UCSD-AML1 (cell line): ENCODE measurements around the gene CLCNKA.
"Not testable (repeated sequence)": the region's sequence is repeated elsewhere in the genome, so short reads cannot be mapped to it uniquely, and the experiment has no call there.

Experiments
- DNase-seq: peaks from one replicate; lab custom pipeline; 2025; ENCODE audit not compliant: unreplicated experiment; lab: John Stamatoyannopoulos, UW

CLCNKA gene

GRCh38 chr1:15997637-15998280 is 24.1 kb upstream of the CLCNKA start:
- DNase-seq = no peak

- no peak for DNase-seq
Measured at GRCh38 chr1:15998929-15999328, 22.9 kb upstream of the CLCNKA start.

DNA sequence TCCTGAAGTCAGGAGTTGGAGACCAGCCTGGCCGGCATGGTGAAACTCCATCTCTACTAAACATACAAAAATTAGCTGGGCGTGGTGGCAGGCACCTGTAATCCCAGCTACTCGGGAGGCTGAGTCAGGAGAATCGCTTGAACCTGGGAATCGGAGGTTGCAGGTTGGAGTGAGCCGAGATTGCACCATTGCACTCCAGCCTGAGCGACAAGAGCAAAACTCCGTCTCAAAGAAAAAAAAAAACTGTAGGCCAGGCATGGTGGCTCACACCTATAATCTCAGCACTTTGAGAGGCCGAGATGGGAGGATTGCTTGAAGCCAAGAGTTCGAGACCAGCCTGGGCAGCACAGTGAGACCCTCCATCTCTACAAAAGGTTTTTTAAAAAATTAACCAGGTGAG is 20.6 kb upstream of the CLCNKA start:
- DNase-seq = not testable (repeated sequence)

DNA sequence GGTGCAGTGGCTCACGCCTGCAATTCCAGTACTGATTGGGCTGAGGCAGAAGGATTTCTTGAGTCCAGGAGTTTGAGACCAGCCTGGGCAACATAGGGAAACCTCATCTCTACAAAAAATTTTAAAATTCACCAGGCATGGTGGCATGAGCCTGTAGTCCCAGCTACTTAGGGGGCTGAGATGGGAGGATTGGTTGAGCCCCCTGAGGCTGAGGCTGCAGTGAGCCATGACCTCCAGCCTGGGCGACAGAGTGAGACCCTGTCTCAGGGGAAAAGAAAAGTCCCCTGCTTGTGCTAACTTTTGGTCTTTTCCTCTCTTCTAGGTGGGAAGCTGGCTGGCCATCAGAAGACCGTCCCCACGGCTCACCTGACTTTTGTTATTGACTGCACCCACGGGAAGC is 16.2 kb upstream of the CLCNKA start:
- no peak for DNase-seq

- DNase-seq = no peak
Measured at GRCh38 chr1:16006010-16006409, 15.8 kb upstream of the CLCNKA start.

GRCh38 chr1:16006552-16007485 is 15.0 kb upstream of the CLCNKA start:
- DNase-seq = no peak

DNA sequence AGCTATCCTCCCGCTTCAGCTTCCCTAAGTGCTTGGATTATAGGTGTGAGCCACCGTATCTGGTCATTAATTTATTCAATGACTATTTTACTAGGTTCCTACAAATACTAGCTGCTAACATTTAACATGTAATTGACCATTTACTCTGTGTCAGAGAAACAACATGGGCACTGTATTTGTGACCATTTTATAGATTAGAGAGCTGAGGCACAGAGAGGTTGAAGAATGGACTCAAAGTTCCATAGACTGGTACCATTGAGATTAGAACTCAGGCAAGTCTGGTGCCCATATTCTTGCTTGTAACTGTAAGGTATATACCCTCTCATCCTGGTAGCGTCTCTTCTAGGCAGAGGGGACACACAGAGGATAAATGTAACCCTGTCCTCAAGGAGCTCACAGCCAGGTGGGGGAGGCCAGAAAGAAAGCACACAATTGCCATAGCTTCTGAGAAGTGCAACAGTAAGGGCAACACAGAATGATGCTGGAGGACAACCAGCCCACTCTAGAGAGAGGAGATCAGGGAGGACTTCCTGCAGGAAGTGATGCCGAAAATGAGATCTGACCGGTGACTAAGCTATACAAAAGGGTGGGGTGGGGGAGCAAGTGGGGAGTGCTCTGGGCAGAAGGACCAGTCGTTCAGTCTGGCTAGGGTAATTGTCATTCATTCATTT is 14.0 kb upstream of the CLCNKA start:
- DNase-seq = no peak

DNA sequence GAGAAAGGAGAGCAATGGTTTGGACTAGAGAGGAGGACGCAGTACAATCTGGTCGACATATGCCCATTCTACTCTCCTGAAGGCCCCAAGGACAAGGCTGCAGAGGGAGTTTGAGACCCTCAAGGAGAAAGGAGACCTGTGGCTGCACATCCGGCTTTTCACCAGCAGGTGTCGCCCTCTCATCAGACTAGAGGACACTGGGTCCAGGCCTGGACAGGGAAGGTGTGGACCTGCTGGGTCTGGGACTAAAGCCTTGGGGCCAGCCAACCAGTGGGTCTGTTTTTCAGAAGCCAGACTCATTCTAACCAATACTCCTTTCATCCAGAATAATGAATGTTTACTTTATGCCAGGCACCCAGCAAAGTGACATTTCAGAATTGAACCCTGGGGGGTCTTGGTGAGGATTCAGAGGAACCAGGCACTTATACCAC is 12.8 kb upstream of the CLCNKA start:
- peak; percentile 68 for DNase-seq

DNA sequence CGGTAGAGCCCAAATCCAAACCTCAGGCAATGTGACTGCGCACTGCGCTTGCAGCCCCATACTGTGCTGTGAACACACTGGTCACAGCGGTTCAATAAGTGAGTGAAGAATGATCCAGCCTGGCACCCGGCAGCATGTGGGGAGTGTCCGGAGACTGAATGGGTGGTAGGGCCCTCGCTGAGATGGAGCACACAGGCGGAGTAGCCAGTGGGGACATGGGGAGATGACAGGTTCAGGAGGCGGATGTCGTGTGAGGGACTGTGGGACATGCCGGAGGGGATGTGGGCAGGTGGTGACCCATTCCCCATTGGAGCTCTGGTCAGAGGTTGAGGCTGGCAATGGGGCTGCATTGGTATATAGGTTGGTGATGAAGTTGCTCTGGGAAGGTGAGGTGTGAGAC is 12.2 kb upstream of the CLCNKA start:
- no peak for DNase-seq

- DNase-seq = no peak
Measured at GRCh38 chr1:16010837-16011236, 11.0 kb upstream of the CLCNKA start.

- no peak for DNase-seq
Measured at GRCh38 chr1:16011936-16012589, 9.8 kb upstream of the CLCNKA start.

GRCh38 chr1:16012590-16013219 is 9.1 kb upstream of the CLCNKA start:
- DNase-seq = peak; percentile 81

DNA sequence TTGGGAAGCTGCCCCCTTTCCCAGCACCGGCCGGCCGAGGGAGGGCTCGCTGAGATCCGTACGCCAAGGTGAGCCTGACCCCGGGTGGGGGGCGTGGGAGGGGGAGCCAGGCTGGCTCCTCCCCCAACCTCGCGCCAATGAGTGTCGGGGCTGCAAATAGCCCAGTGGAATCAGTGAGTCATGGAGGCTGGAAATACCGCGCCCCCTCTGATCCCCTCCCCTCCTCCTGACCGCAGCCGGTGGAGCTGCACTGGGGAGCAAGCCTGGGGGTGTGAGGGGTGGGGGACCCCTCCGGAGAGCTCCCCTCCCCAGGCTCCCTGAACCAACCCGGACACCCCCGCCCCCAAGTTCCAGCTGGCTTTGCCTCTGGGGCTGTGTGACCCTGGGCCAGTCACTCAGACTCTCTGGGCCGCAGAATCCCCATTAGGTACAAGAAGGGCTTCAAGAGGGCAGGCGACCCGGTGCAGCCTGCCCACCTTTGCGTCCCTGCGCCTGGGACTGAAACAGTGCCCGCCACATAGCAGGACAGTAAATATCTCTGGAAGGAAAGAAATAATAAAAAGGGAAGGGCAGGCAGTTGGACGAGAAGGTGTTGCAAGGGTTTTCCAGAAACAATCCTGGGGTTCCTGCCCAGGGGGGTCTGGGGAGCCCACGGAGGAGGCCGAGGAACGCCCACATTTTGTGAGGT is 8.5 kb upstream of the CLCNKA start:
- peak; percentile 69 for DNase-seq

DNA sequence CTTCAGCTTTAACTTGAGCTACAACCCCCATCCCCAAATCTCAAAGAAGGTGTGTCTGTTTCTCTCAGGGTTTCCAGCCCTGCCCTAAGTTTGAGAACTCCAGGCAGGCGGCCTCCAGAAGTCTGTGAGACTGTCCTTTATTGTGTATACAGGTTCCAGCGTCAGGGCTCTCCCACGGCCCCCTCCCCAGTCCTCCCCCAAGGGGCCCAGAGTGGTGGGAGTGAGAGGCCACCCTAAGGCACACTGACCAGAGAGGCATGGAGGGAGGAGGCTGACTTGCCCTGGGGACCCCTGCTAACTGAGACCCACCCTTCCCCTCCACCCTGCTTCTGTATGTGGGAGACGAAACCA is 8.0 kb upstream of the CLCNKA start:
- DNase-seq = no peak

GRCh38 chr1:16014509-16015482 is 7.0 kb upstream of the CLCNKA start:
- peak; percentile 37 for DNase-seq

GRCh38 chr1:16015491-16015890 is 6.3 kb upstream of the CLCNKA start:
- no peak for DNase-seq

GRCh38 chr1:16015960-16016901 is 5.6 kb upstream of the CLCNKA start:
- no peak for DNase-seq

GRCh38 chr1:16017076-16017460 is 4.8 kb upstream of the CLCNKA start:
- no peak for DNase-seq
